ENCODE data around the gene CCL26. TPM values are rescaled to one million over a fixed set of nuclear protein-coding genes. Genes with fewer than 3 reads are reported as not detected.
"Not testable (repeated sequence)": the region's sequence is repeated elsewhere in the genome, so short reads cannot be mapped to it uniquely, and the experiment has no call there.

CCL26 gene
- total RNA-seq, 3 donors from 2014 or later = not detected

- DNase-seq (no peak), ATAC-seq (no peak)
- Mint-ChIP-seq H3K36me3 (ENCODE audit: insufficient read depth) (no peaks in the 10 kb centered on the region), H3K4me1 (ENCODE audit: low read depth) (no peaks in the 10 kb centered on the region), H3K4me3 (no peak overlapping the region), H3K9me3 (peaks cover 11% of the 10 kb centered on the region), H3K27me3 (ENCODE audit: low read depth) (peaks cover 4% of the 10 kb centered on the region)
These were observed 34.7 kb upstream of the CCL26 start for GRCh38 chr7:75806560-75807307.

GRCh38 chr7:75804705-75805104, 32.7 kb upstream of the CCL26 start:
- Mint-ChIP-seq H3K36me3 (ENCODE audit: insufficient read depth) (no peaks in the 10 kb centered on the region), H3K9me3 (peaks cover 11% of the 10 kb centered on the region), H3K4me1 (ENCODE audit: low read depth) (no peaks in the 10 kb centered on the region), H3K27me3 (ENCODE audit: low read depth) (peaks cover 4% of the 10 kb centered on the region), H3K4me3 (no peak overlapping the region)
- DNase-seq (no peak), ATAC-seq (no peak)

GRCh38 chr7:75804004-75804403, 32.0 kb upstream of the CCL26 start:
- H3K27me3 Mint-ChIP-seq (ENCODE audit: low read depth) = peaks cover 4% of the 10 kb centered on the region
- DNase-seq = no peak
- peaks cover 11% of the 10 kb centered on the region for H3K9me3 Mint-ChIP-seq
- ATAC-seq = no peak
- no peaks in the 10 kb centered on the region for H3K36me3 Mint-ChIP-seq (ENCODE audit: insufficient read depth)
- H3K4me3 Mint-ChIP-seq = no peak overlapping the region
- H3K4me1 Mint-ChIP-seq (ENCODE audit: low read depth) = no peaks in the 10 kb centered on the region

DNA sequence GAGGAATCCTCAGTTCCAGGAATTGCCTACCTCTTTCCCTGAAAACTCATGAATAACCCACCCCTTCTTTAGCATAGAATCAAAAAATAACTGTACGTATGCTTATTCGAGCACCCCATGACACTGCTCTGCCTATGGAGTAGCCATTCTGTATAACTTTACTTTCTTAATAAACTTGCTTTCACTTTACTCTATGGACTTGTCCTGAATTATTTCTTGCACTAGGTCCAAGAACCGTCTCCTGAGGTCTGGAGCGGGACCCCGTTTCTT, 30.5 kb upstream of the CCL26 start:
- no peaks in the 10 kb centered on the region for H3K36me3 Mint-ChIP-seq (ENCODE audit: insufficient read depth)
- peaks cover 9% of the 10 kb centered on the region for H3K9me3 Mint-ChIP-seq
- H3K27me3 Mint-ChIP-seq (ENCODE audit: low read depth) = peaks cover 4% of the 10 kb centered on the region
- DNase-seq (no peak), ATAC-seq (no peak)
- H3K4me1 Mint-ChIP-seq (ENCODE audit: low read depth) = no peaks in the 10 kb centered on the region
- no peak overlapping the region for H3K4me3 Mint-ChIP-seq

- DNase-seq (no peak), ATAC-seq (no peak)
- H3K36me3 Mint-ChIP-seq (ENCODE audit: insufficient read depth) = no peaks in the 10 kb centered on the region
These were observed 26.8 kb upstream of the CCL26 start for GRCh38 chr7:75798770-75799169.

DNA sequence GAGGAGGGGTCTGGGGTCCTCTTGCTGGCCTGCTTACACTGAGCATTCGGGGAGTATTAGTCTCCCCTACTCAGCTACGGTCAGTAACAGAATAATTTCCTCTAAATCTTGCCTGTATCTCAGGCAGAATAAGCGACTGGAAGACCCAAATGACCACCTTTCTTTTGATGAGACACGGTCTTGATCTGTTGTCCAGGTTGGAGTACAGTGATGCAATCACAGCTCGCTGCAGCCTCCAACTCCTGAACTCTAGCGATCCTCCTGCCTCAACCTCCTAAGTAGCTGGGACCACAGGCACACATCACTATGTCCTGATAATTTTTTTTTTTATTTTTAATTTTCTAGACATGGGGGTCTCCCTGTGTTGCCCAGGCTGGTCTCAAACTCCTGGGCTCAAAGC, 24.4 kb upstream of the CCL26 start:
- H3K4me1 Mint-ChIP-seq (ENCODE audit: low read depth) = no peaks in the 10 kb centered on the region
- peaks cover 2% of the 10 kb centered on the region for H3K27me3 Mint-ChIP-seq (ENCODE audit: low read depth)
- H3K4me3 Mint-ChIP-seq = no peak overlapping the region

More at GRCh38 chr7:75798770-75799169, 26.8 kb upstream of the CCL26 start:
- Mint-ChIP-seq H3K9me3 (no peaks in the 10 kb centered on the region), H3K27me3 (ENCODE audit: low read depth) (peaks cover 5% of the 10 kb centered on the region), H3K4me1 (ENCODE audit: low read depth) (no peaks in the 10 kb centered on the region), H3K4me3 (no peak overlapping the region)

DNA sequence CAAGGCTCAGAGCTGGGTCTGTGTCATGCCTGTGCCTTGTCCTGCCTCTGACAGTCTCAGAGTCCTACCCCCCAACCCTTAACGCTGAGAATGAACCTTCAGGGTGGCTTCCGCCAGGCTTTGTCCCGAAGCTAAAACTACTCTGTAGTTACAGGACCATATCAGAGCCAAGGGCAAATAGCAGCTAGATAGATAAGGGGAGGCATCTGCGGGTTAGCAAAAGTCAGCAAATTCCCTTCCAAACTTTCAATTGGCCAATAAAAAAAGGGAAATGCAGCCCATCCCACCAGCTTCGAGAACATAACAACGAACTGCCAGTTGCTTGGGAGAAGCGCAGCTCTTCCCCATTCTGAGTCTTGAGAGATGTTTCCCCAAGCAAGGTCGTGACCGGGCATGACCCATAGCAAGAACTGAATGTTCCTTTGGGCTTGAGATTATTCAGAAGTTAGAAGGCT, 23.8 kb upstream of the CCL26 start:
- H3K9me3 Mint-ChIP-seq = no peaks in the 10 kb centered on the region
- no peaks in the 10 kb centered on the region for H3K36me3 Mint-ChIP-seq (ENCODE audit: insufficient read depth)
- DNase-seq (no peak), ATAC-seq (no peak)
- H3K4me3 Mint-ChIP-seq = no peak overlapping the region
- H3K27me3 Mint-ChIP-seq (ENCODE audit: low read depth) = peaks cover 2% of the 10 kb centered on the region
- no peaks in the 10 kb centered on the region for H3K4me1 Mint-ChIP-seq (ENCODE audit: low read depth)

More for the DNA sequence above, 24.4 kb upstream of the CCL26 start:
- Mint-ChIP-seq H3K36me3 (ENCODE audit: insufficient read depth) (no peaks in the 10 kb centered on the region), H3K9me3 (no peaks in the 10 kb centered on the region)
- ATAC-seq = no peak
- no peak for DNase-seq

- Mint-ChIP-seq H3K9me3 (no peaks in the 10 kb centered on the region), H3K36me3 (ENCODE audit: insufficient read depth) (no peaks in the 10 kb centered on the region), H3K4me1 (ENCODE audit: low read depth) (no peaks in the 10 kb centered on the region), H3K4me3 (no peak overlapping the region), H3K27me3 (ENCODE audit: low read depth) (peaks cover 2% of the 10 kb centered on the region)
- ATAC-seq (no peak), DNase-seq (no peak)
These were observed 21.7 kb upstream of the CCL26 start for GRCh38 chr7:75793676-75794075.

GRCh38 chr7:75792567-75792966, 20.6 kb upstream of the CCL26 start:
- H3K9me3 Mint-ChIP-seq; H3K4me3 Mint-ChIP-seq; DNase-seq; H3K27me3 Mint-ChIP-seq (ENCODE audit: low read depth); ATAC-seq; H3K4me1 Mint-ChIP-seq (ENCODE audit: low read depth); H3K36me3 Mint-ChIP-seq (ENCODE audit: insufficient read depth): not testable (repeated sequence)

DNA sequence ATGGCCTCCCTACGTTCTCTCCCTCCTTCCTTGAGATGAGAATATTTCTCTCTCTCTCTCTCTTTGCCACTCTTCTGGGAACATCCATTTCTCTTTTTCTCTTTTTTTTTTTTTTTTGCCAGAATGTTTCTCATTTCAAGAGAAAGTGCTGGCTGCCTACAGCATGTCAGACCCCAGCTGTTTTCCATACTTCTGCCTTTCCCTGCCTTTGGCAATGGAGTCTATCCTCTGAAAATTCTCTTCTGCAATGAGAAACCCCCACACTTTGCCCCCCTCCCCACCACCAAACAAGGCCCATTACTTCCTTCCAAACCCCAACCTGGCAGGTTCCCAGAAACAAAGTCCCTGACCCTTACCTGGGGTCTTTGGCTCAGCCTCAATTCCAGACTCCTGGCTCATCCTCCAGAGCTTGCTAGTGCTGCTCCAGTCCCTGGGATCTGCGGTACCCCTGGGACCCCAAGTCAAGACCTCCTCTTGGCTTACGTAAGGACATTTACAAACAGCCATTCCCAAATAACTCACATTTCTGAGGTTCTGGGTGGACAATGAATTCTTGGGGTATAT, 17.4 kb upstream of the CCL26 start:
- ATAC-seq = no peak

GRCh38 chr7:75788154-75788847, 16.3 kb upstream of the CCL26 start:
- H3K4me1 Mint-ChIP-seq (ENCODE audit: low read depth); DNase-seq; H3K27me3 Mint-ChIP-seq (ENCODE audit: low read depth); ATAC-seq; H3K9me3 Mint-ChIP-seq; H3K4me3 Mint-ChIP-seq; H3K36me3 Mint-ChIP-seq (ENCODE audit: insufficient read depth): not testable (repeated sequence)

More for the DNA sequence above, 17.4 kb upstream of the CCL26 start:
- no peaks in the 10 kb centered on the region for H3K4me1 Mint-ChIP-seq (ENCODE audit: low read depth)
- H3K36me3 Mint-ChIP-seq (ENCODE audit: insufficient read depth) = no peaks in the 10 kb centered on the region
- DNase-seq = no peak
- H3K9me3 Mint-ChIP-seq = no peaks in the 10 kb centered on the region
- no peak overlapping the region for H3K4me3 Mint-ChIP-seq
- H3K27me3 Mint-ChIP-seq (ENCODE audit: low read depth) = peaks cover 2% of the 10 kb centered on the region

DNA sequence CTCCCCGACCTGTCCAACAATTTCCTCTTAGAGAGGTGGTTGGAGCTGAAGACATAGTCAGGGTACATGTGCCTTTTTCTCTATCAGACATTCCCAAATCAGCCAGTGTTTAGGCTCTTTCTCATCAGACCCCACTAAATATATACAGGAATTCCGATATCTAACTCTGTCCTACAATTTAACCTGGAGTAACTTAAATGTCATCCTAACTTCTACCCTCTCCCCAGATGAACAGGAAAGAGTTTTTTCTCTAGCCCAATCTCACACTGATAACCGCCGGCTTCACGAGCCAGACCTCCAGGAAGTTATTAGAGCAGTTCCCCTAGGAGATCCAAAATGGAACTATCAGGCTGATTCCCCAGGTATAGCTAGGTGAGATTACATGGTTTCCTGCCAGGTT, 11.0 kb upstream of the CCL26 start:
- H3K4me3 Mint-ChIP-seq; ATAC-seq; DNase-seq; H3K9me3 Mint-ChIP-seq; H3K36me3 Mint-ChIP-seq (ENCODE audit: insufficient read depth): not testable (repeated sequence)
- H3K27me3 Mint-ChIP-seq (ENCODE audit: low read depth) = peaks cover 11% of the 10 kb centered on the region
- H3K4me1 Mint-ChIP-seq (ENCODE audit: low read depth) = peaks cover 11% of the 10 kb centered on the region

GRCh38 chr7:75780647-75781273, 8.7 kb upstream of the CCL26 start:
- H3K4me1 Mint-ChIP-seq (ENCODE audit: low read depth) = peaks cover 25% of the 10 kb centered on the region
- H3K36me3 Mint-ChIP-seq (ENCODE audit: insufficient read depth); H3K4me3 Mint-ChIP-seq; ATAC-seq; DNase-seq; H3K9me3 Mint-ChIP-seq: not testable (repeated sequence)
- H3K27me3 Mint-ChIP-seq (ENCODE audit: low read depth) = peaks cover 11% of the 10 kb centered on the region

GRCh38 chr7:75779516-75779915, 7.5 kb upstream of the CCL26 start:
- not testable (repeated sequence) for ATAC-seq; H3K4me3 Mint-ChIP-seq; DNase-seq; H3K9me3 Mint-ChIP-seq; H3K36me3 Mint-ChIP-seq (ENCODE audit: insufficient read depth)
- Mint-ChIP-seq H3K27me3 (ENCODE audit: low read depth) (peaks cover 11% of the 10 kb centered on the region), H3K4me1 (ENCODE audit: low read depth) (peaks cover 29% of the 10 kb centered on the region)

Data from activated T-cell treated with anti-CD3 and anti-CD28 coated beads, Interleukin-2, amount 50 U/mL, for 4 hours (primary cell).